ENCODE measurements around the gene IRAK3.

IRAK3 gene

GRCh38 chr12:66144791-66145754, 43.9 kb upstream of the IRAK3 start:
- Histone ChIP-seq H3K27me3 (ENCODE audit: low read length) (no peaks in the 10 kb centered on the region), H2AFZ (ENCODE audit: low read depth, low read length, severe bottlenecking) (no peak overlapping the region), H3K9me2 (replicated peaks; ENCODE audit: insufficient read depth, low read length) (no peaks in the 10 kb centered on the region), H4K20me1 (ENCODE audit: low read depth, low read length) (no peaks in the 10 kb centered on the region), H3K9ac (ENCODE audit: low read length) (no peak overlapping the region), H3K4me2 (ENCODE audit: low read depth, low read length, poor library complexity, severe bottlenecking) (no peak overlapping the region), H3K79me2 (ENCODE audit: insufficient read depth, low read length) (0 out of 2 replicates have a peak, but pooled peaks cover 4% of the 10 kb centered on the region), H3K27ac (ENCODE audit: low read depth, low read length) (no peak overlapping the region), H3K9me3 (ENCODE audit: insufficient read depth, low read length) (peaks cover 16% of the 10 kb centered on the region; the same call in 1 of the 2 replicates), H3K4me3 (ENCODE audit: insufficient read depth, low read length, poor library complexity, severe bottlenecking) (no peak overlapping the region), H3F3A (ENCODE audit: insufficient read depth) (peaks cover 2% of the 10 kb centered on the region; the same call in 1 of the 2 replicates), H3K36me3 (ENCODE audit: low read length) (peaks cover 59% of the 10 kb centered on the region)
- no peak for TF ChIP-seq EZH2phosphoT487 (conservative IDR thresholded peaks at IDR 0.05; ENCODE audit: low read length)
- no peak for TF ChIP-seq CTCF (IDR thresholded peaks at IDR 0.05; ENCODE audit: insufficient read depth, low read length, poor library complexity, severe bottlenecking)

- Histone ChIP-seq H3K4me2 (ENCODE audit: low read depth, low read length, poor library complexity, severe bottlenecking) (no peak overlapping the region), H3K27ac (ENCODE audit: low read depth, low read length) (no peak overlapping the region)
- TF ChIP-seq CTCF (IDR thresholded peaks at IDR 0.05; ENCODE audit: insufficient read depth, low read length, poor library complexity, severe bottlenecking) (no peak), EZH2phosphoT487 (conservative IDR thresholded peaks at IDR 0.05; ENCODE audit: low read length) (no peak)
Observed at GRCh38 chr12:66149702-66150398, 39.2 kb upstream of the IRAK3 start.

GRCh38 chr12:66152732-66153131, 36.3 kb upstream of the IRAK3 start:
- peaks cover 22% of the 10 kb centered on the region; the same call in 1 of the 2 replicates for H3K36me3 ChIP-seq (ENCODE audit: low read length)
- no peaks in the 10 kb centered on the region for H3K9me3 ChIP-seq (ENCODE audit: insufficient read depth, low read length)
- H3K27me3 ChIP-seq (ENCODE audit: low read length): no peaks in the 10 kb centered on the region
- no peak overlapping the region for H3K9ac ChIP-seq (ENCODE audit: low read length)
- H2AFZ ChIP-seq (ENCODE audit: low read depth, low read length, severe bottlenecking): no peak overlapping the region
- no peak overlapping the region for H3K4me3 ChIP-seq (ENCODE audit: insufficient read depth, low read length, poor library complexity, severe bottlenecking)
- TF ChIP-seq EZH2phosphoT487 (conservative IDR thresholded peaks at IDR 0.05; ENCODE audit: low read length) (no peak), CTCF (IDR thresholded peaks at IDR 0.05; ENCODE audit: insufficient read depth, low read length, poor library complexity, severe bottlenecking) (no peak)
- H4K20me1 ChIP-seq (ENCODE audit: low read depth, low read length): no peaks in the 10 kb centered on the region
- H3K4me2 ChIP-seq (ENCODE audit: low read depth, low read length, poor library complexity, severe bottlenecking): no peak overlapping the region
- no peak overlapping the region for H3K27ac ChIP-seq (ENCODE audit: low read depth, low read length)
- peaks cover 6% of the 10 kb centered on the region; the same call in 1 of the 2 replicates for H3F3A ChIP-seq (ENCODE audit: insufficient read depth)
- peaks cover 41% of the 10 kb centered on the region for H3K79me2 ChIP-seq (ENCODE audit: insufficient read depth, low read length)
- H3K9me2 ChIP-seq (replicated peaks; ENCODE audit: insufficient read depth, low read length): no peaks in the 10 kb centered on the region

More at GRCh38 chr12:66149702-66150398, 39.2 kb upstream of the IRAK3 start:
- Histone ChIP-seq H3F3A (ENCODE audit: insufficient read depth) (peaks cover 6% of the 10 kb centered on the region; the same call in 1 of the 2 replicates), H2AFZ (ENCODE audit: low read depth, low read length, severe bottlenecking) (no peak overlapping the region), H4K20me1 (ENCODE audit: low read depth, low read length) (no peaks in the 10 kb centered on the region), H3K27me3 (ENCODE audit: low read length) (no peaks in the 10 kb centered on the region), H3K9me2 (replicated peaks; ENCODE audit: insufficient read depth, low read length) (no peaks in the 10 kb centered on the region), H3K79me2 (ENCODE audit: insufficient read depth, low read length) (peaks cover 12% of the 10 kb centered on the region), H3K4me3 (ENCODE audit: insufficient read depth, low read length, poor library complexity, severe bottlenecking) (no peak overlapping the region), H3K9me3 (ENCODE audit: insufficient read depth, low read length) (no peaks in the 10 kb centered on the region), H3K9ac (ENCODE audit: low read length) (no peak overlapping the region), H3K36me3 (ENCODE audit: low read length) (peaks cover 36% of the 10 kb centered on the region; the same call in 1 of the 2 replicates)

Measured in SU-DHL-6 (cell line).